Superior temporal gyrus (tissue), 1 donor: Measurements from ENCODE around the gene AIRE.
A peak's percentile ranks its signal among the peaks of the same experiment; 100 is the strongest.
"Not testable (repeated sequence)": the region's sequence is repeated elsewhere in the genome, so short reads cannot be mapped to it uniquely, and the experiment has no call there.

Experiments
- DNase-seq: peaks from one replicate; pipeline ENCODE4 v3.0.0-alpha.2; 2016; ENCODE audit errors: extremely low spot score

Gene AIRE

DNA sequence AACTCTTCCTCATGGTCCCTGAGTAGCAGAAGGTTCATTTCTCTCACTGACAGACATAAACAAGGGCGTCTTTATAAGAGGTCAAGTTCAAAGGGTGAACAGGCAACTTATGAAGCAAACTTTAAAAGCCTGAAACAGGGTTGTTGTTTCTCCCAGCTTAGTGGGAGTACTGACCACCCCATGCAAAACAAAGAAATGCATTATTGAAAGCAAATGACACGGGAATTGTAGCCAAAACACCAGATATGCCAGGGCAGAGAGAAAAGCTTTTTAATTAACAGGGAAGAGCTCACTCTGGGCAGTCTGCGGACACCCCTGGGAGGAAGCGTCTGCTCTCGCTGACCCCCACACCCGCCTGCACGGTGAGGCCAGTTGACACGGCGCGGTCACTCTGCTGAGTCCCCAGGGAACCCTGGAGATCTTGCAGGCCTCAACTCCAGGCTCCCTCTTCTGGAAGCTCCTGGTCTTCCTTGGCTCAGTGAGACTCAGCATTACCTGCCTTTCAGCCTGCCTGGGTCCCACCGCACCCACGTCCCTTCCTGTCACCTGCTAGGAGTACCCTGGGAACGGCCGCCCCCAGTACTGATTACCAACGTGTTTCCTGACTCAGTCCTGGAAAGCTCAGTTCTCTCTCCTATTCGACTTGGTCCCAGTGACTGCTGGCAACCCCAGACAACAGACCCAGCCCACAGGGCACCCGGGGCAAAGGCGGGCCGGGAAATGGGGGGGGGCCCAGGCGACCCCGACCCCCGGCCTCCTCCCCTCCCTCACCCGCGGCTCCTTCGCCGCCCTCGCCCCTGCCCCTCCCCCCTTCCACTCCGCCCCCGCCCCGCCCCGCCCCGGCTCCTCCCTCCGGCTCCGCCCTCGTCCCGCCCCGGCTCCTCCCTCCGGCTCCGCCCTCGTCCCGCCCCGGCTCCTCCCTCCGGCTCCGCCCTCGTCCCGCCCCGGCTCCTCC lies 52.5 kb downstream of the AIRE start:
- DNase-seq = peak; percentile 71

DNA sequence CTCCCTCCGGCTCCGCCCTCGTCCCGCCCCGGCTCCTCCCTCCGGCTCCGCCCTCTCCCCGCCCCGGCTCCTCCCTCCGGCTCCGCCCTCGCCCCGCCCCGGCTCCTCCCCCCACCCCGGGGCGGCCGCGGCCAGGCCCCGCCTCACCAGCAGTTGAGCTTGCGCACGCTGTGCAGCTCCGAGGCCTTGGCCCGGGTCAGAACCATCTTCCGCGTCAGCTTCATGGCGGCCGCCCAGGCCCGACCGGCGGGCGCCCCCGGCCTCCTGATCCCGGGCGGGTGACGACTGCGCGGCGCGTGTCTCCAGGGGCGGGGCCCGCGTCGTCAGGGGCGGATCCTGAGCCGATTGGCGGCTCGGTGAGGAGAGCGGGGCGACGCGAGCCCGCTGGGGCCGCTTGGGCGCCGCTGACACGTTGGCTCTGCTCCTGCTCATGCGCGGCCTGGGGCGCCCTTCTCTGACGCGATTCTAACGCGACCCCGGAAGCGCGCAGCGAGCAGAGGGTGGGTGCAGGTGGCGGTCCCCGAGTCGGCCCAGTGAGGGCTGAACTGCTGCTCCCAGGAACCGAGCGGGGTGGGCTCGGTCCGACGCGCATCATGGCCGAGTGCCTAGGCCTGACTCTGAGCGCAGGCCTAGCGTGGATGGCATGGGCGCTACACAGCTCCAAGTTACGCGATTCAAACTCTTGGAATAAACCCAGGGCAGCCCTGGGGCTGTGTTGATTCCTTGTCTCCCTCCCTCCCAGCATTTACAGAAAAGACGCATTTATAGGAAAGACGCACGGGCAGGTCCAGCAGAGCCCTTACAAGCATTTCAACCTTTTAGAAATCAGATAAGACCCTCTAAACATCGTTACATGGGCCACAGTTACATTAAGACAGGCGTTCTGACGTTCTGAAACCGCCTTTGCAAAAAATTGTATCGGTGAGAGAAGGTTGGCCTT lies 53.6 kb downstream of the AIRE start, which contains the start of gene CFAP410:
CFAP410 (minus strand) TSS at position 420 of the 940 bp plus-strand sequence; CDS start at position 224, 196 bp downstream.
- DNase-seq = peak; percentile 93

GRCh38 chr21:44341726-44342458 lies 56.2 kb downstream of the AIRE start:
- not testable (repeated sequence) for DNase-seq

GRCh38 chr21:44342981-44343380 lies 57.3 kb downstream of the AIRE start:
- not testable (repeated sequence) for DNase-seq

DNA sequence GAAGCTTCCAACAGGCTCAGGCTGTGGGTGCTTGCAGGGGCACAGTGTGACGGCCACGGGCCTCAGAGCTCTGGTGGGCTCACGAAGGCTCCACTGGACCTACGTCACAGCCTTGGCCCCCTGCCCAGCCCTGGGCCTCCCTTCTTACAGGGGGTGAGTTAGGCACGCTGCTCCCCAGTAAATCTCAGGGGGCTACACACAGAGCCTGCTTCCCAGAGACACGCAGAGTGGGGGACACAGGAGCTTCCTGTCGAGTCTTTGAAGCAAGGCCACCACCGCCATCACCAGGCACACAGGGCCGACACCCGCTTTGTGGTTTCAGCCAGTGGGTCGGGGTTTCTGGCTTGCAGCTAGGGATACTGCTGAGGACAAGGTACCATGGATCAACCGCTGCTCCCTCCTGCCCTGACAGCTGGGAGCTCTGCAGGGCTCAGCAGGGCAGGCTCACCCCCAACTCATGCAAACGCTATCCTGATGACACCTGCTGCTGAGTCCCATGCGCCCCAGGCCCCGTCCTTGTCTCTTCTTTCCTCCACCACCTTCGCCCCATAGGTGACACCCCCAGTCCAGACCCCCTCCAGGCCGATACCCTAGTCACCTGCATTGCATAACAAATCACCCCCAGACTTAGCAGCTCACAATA lies 59.0 kb downstream of the AIRE start:
- no peak for DNase-seq

- no peak for DNase-seq
These were observed 59.8 kb downstream of the AIRE start for GRCh38 chr21:44345495-44345894.

DNA sequence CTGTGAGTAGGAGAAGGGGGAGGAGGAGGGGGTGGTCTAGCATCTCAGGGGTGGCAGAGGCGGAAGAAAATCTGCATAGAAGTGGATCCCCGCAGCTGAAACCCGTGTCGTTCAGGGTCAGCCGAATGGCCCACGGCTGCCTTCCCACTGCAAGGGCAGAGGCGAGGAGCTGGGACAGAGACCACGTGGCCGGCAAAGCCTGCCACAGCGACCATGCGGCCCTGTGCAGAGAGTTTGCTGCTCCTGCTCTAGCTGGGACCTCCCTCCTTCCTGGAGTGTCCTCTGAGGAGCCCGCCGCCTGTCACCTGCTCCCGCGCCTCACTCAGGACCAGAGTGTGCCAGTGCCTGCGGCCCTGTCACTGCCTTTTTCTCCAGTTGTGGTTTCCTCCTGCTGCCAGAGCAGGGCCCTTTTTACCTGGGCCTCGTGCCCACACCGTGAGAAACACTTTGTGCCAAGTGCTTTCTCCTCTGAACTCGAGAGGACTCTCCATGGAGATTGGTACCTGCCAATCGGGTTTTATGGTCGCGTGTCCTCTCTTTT lies 62.3 kb downstream of the AIRE start:
- DNase-seq = no peak
